Activated B cell treated with CpG ODN at 0.5 μM for 24 hours (primary cell): ENCODE measurements around the gene PRICKLE4. TPM values are rescaled to one million over a fixed set of nuclear protein-coding genes. Genes with fewer than 3 reads are reported as not detected.
A peak's percentile ranks its signal among the peaks of the same experiment; 100 is the strongest.

Experiments
- ATAC-seq: fragments of 200-7000 bp; cut with Tn5 transposase; one replicate; pipeline ENCODE4 v1.10.0; 2021; ENCODE audit warnings: low read depth, mild to moderate bottlenecking, moderate library complexity
- CTCF ChIA-PET: fragments of 350-600 bp; sonication (Branson Sonifier 250); formaldehyde crosslinking; loops from one replicate; lab custom pipeline; 2021; ENCODE audit warnings: antibody characterized with exemption; lab: Charles Lee
- POLR2A ChIA-PET: fragments of 350-600 bp; sonication (Branson Sonifier 250); formaldehyde crosslinking; loops from one replicate; lab custom pipeline; 2021; ENCODE audit warnings: antibody characterized with exemption; lab: Charles Lee
- DNase-seq: peaks from one replicate; pipeline ENCODE4 v3.0.0; 2022
- H3K27ac Mint-ChIP-seq: one replicate; pipeline ENCODE4 v1.8.0; 2020; ENCODE audit warnings: mixed read lengths
- H3K27me3 Mint-ChIP-seq: one replicate; pipeline ENCODE4 v1.8.0; 2021; ENCODE audit warnings: mixed read lengths
- H3K36me3 Mint-ChIP-seq: one replicate; pipeline ENCODE4 v1.8.0; 2021; ENCODE audit warnings: low read depth, mixed read lengths
- H3K4me1 Mint-ChIP-seq: one replicate; pipeline ENCODE4 v1.8.0; 2021; ENCODE audit warnings: mixed read lengths
- H3K4me3 Mint-ChIP-seq: one replicate; pipeline ENCODE4 v1.8.0; 2020; ENCODE audit warnings: mild to moderate bottlenecking, mixed read lengths
- H3K9me3 Mint-ChIP-seq: one replicate; pipeline ENCODE4 v1.8.0; 2020; ENCODE audit warnings: mixed read lengths
- CTCF ChIP-seq: fragments of 200-600 bp; IDR thresholded peaks from one replicate; pipeline ENCODE4 v1.8.0; 2022; ENCODE audit warnings: antibody characterized with exemption, mild to moderate bottlenecking
- intact Hi-C: fragments of 100-400 bp; cut with micrococcal nuclease; formaldehyde crosslinking; loops from one replicate; pipeline ENCODE4 v1.15.1; 2024
- total RNA-seq: library from RNA; stranded (reverse); gene quantifications from 2 replicates; pipeline ENCODE4 v1.2.3, GENCODE V29; 2022

PRICKLE4 gene
- total RNA-seq, 1 donor from 2014 or later, result 0.75 TPM

- no peaks in the 10 kb centered on the region for H3K9me3 Mint-ChIP-seq
- CTCF ChIA-PET, result interaction anchor here (0.9 to 4.7 kb wide), 14 partner anchors 10 to 315 kb away, joined by 3 to 196 read pairs (median 6); partner anchors contain the start of gene TOMM6
- TF ChIP-seq CTCF, result no peak
- POLR2A ChIA-PET, result interaction anchor here (0.6 to 11.9 kb wide), 20 partner anchors 10 to 1973 kb away, joined by 3 to 1669 read pairs (median 10); partner anchors contain the start of genes ABCC10, FOXP4, NFYA and TAF8
- peak overlapping the region; percentile 89 for H3K27ac Mint-ChIP-seq
- DNase-seq, result no peak
- ATAC-seq, result peak; percentile 0
- peaks cover 52% of the 10 kb centered on the region for H3K4me1 Mint-ChIP-seq
- H3K27me3 Mint-ChIP-seq, result no peaks in the 10 kb centered on the region
- peak overlapping the region; percentile 88 for H3K4me3 Mint-ChIP-seq
- peaks cover 30% of the 10 kb centered on the region for H3K36me3 Mint-ChIP-seq
- intact Hi-C loops, result loop anchor here (1.0 to 5.0 kb wide), 5 partner anchors 10 to 829 kb away; partner anchors contain the start of genes FOXP4 and UBR2
These were observed 47.2 kb upstream of the PRICKLE4 start for GRCh38 chr6:41733360-41733706.

DNA sequence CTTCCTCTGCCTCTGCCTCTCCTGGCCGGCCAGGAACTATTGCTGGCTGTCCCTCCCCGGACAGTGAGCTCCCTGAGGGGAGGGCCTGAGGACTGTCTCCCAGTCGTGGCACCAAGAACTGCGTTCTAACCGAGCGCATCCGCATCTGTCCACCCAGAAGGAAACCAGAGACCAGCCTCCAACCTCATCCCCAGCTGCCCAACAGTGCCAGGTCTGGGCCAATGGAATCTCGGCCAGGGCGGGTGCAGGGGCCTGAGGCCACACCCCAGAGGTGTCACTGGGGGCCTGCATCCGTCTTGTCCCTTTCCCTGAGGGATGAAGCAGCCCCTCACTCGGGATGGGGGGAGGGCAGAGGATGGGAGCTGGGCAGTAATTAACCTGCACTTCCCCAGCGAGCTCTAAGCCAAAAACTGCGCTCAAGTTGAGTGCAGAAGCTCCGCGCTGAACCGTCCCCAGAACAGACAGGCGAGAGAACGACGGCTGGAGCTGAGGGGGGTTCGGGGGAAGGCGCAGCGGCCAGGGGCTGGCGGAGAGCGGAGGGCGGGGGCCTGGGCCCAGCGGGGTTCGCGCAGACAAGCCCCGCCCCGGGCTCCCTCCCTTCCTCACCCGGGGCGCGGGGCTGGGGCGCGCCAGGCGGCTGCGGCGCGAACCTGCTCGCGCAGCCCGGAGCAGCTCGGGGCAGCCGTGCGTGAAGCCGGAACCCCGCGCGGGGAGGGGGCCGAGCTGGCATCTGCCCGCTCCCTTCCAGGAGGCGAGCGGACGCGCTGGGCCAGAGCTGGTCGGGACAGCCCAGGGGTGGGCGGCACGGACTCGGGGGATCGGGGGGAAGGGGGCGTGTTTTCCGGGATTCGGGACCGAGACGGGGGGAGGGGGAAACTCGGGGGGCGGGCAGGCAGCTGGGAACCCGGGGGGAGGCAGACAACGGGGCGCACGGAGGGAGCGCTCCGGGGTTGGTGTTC, 46.6 kb upstream of the PRICKLE4 start:
- DNase-seq, result peak; percentile 86
- H3K9me3 Mint-ChIP-seq, result no peaks in the 10 kb centered on the region
- POLR2A ChIA-PET, result interaction anchor here (0.6 to 11.9 kb wide), 36 partner anchors 9 to 1972 kb away, joined by 3 to 1669 read pairs (median 5); partner anchors contain the start of genes ABCC10, FOXP4, NFYA and TAF8
- H3K36me3 Mint-ChIP-seq, result peaks cover 24% of the 10 kb centered on the region
- peak overlapping the region; percentile 89 for H3K27ac Mint-ChIP-seq
- intact Hi-C loops, result loop anchor here (1.0 to 5.0 kb wide), 10 partner anchors 11 to 828 kb away; partner anchors contain the start of genes FOXP4, TAF8, TOMM6 and UBR2
- no peak for TF ChIP-seq CTCF
- no peaks in the 10 kb centered on the region for H3K27me3 Mint-ChIP-seq
- peak; percentile 67 for ATAC-seq
- CTCF ChIA-PET, result interaction anchor here (0.6 to 4.7 kb wide), 16 partner anchors 11 to 315 kb away, joined by 3 to 196 read pairs (median 6); no protein-coding TSS in a partner anchor
- H3K4me1 Mint-ChIP-seq, result peaks cover 46% of the 10 kb centered on the region
- H3K4me3 Mint-ChIP-seq, result peak overlapping the region; percentile 88

DNA sequence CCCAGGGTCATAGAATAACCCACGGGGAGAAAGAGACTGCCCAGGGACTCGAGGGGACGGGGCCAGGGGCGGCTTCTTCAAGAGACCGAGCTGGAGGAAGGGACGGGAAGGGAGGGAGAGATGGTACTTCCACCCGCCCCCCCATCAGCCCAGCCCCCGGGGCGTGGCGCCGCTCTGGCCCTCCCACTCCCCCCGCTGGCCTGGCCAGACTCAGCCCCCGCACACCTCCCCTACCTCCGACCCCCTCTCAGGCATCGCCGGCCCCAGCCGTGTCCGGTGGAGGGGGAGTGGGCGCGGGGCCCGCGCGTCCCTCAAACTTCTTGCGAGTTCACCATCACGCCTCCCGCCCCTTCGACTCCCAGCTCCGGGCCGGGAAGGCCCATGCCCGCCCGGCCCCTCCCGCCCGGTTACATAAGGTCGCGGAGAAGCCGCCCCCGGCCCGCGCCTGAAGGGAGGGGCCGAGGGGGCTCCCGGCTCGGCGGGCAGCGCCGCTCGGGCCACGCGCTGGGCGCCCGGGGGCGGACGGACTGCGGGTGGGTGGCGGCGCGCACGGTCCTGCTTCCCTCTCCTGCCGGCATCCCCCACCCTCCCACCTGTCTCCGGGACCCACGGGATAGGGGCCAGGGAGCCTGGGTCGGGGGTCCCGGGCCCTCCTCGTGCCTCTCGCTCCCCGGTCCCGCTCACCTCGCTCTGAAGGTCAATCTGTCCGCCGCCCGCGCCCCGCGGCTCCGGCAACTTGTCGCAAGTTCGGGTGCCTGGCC, 45.7 kb upstream of the PRICKLE4 start:
- peaks cover 37% of the 10 kb centered on the region for H3K4me1 Mint-ChIP-seq
- peak overlapping the region; percentile 84 for H3K4me3 Mint-ChIP-seq
- peak overlapping the region; percentile 84 for H3K27ac Mint-ChIP-seq
- ATAC-seq (peak; percentile 45), DNase-seq (peak; percentile 84)
- no peaks in the 10 kb centered on the region for H3K27me3 Mint-ChIP-seq
- ChIA-PET POLR2A (interaction anchor here (0.6 to 11.9 kb wide), 27 partner anchors 23 to 1693 kb away, joined by 3 to 1669 read pairs (median 7); partner anchors contain the start of genes ABCC10, FOXP4, NFYA and TAF8), CTCF (interaction anchor here (0.6 to 4.7 kb wide), 13 partner anchors 12 to 314 kb away, joined by 3 to 196 read pairs (median 6); partner anchors contain the start of gene TOMM6)
- intact Hi-C loops, result loop anchor here (1.0 to 5.0 kb wide), 13 partner anchors 29 to 827 kb away; partner anchors contain the start of genes FOXP4, MRPS10, NFYA and OARD1
- peaks cover 16% of the 10 kb centered on the region for H3K36me3 Mint-ChIP-seq
- no peaks in the 10 kb centered on the region for H3K9me3 Mint-ChIP-seq
- TF ChIP-seq CTCF, result no peak

GRCh38 chr6:41735427-41736185, 45.0 kb upstream of the PRICKLE4 start, which contains the start of gene TFEB:
TFEB (minus strand) TSS chr6:41735608; CDS start chr6:41691213, 44,395 bp downstream.
- DNase-seq (peak; percentile 99), ATAC-seq (peak; percentile 41)
- peak within 1 kb of the TSS; percentile 84 for H3K4me3 Mint-ChIP-seq
- no peaks in the 10 kb centered on the region for H3K27me3 Mint-ChIP-seq
- POLR2A ChIA-PET, result interaction anchor here (2.4 to 11.9 kb wide), 8 partner anchors 23 to 314 kb away, joined by 9 to 1669 read pairs (median 36); partner anchors contain the start of genes FOXP4, TAF8 and TOMM6
- peaks cover 29% of the 10 kb centered on the region for H3K4me1 Mint-ChIP-seq
- peaks cover 12% of the 10 kb centered on the region for H3K36me3 Mint-ChIP-seq
- no peaks in the 10 kb centered on the region for H3K9me3 Mint-ChIP-seq
- intact Hi-C loops, result loop anchor here (1.0 to 2.0 kb wide), 7 partner anchors 29 to 663 kb away; partner anchors contain the start of genes MRPS10, NFYA, OARD1 and PRICKLE4
- peak; percentile 26 for TF ChIP-seq CTCF
- CTCF ChIA-PET, result interaction anchor here (0.7 to 4.7 kb wide), 7 partner anchors 12 to 156 kb away, joined by 3 to 196 read pairs (median 24); partner anchors contain the start of gene TOMM6
- peak within 1 kb of the TSS; percentile 84 for H3K27ac Mint-ChIP-seq
